ENCODE measurements around the gene ASIC4.

The ASIC4 gene

DNA sequence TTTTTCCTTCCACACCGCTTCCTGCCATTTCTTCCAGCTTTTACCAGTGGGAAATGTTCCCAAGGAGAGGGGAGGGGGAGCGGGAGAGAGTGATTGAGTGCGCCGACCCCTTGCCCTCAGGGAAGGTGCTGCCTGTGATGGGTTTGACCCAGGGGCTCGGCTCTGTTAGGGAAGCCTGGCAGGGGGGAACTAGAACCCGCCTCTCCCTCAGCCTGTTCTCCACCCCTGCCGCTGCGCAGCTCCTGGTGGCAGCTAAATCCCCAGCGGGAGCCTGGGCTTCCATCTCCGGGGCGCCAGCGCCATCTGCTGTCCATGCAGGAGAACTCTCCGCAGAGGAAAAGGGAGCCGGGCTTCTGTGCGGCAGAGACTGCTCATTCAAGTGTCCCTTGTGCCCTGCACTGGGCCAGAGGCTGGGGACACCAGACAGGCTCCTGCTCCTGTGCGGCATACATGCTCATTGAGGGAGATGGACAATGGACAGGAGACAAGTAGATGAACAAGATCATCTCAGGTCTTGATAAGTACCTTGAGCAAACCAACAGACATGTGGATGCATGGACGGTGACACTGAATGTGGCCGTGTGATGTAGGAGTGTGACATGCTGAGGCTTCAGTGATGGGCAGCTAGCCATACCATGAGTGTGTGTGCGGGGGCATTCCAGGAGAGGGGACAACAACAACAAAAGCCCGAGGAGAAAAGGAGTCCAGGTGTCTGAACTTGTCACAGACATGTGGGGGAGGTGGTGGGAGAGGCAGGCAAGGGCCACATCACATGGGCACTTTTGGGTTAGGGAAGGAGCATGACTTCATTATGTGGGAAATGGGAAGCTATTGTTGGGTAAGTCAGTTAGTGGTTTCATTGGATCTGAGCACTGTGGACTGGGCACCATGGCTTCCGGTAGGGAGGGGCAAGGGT, 16.0 kb downstream of the ASIC4 start:
- FAIRE-seq (no peak), DNase-seq (ENCODE audit: insufficient read length, low spot score) (peak; percentile 99)
- TF ChIP-seq, protein P1, sequence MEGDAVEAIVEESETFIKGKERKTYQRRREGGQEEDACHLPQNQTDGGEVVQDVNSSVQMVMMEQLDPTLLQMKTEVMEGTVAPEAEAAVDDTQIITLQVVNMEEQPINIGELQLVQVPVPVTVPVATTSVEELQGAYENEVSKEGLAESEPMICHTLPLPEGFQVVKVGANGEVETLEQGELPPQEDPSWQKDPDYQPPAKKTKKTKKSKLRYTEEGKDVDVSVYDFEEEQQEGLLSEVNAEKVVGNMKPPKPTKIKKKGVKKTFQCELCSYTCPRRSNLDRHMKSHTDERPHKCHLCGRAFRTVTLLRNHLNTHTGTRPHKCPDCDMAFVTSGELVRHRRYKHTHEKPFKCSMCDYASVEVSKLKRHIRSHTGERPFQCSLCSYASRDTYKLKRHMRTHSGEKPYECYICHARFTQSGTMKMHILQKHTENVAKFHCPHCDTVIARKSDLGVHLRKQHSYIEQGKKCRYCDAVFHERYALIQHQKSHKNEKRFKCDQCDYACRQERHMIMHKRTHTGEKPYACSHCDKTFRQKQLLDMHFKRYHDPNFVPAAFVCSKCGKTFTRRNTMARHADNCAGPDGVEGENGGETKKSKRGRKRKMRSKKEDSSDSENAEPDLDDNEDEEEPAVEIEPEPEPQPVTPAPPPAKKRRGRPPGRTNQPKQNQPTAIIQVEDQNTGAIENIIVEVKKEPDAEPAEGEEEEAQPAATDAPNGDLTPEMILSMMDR (IDR thresholded peaks at IDR 0.05; ENCODE audit: insufficient read depth, missing control alignments), result peak; percentile 89

DNA sequence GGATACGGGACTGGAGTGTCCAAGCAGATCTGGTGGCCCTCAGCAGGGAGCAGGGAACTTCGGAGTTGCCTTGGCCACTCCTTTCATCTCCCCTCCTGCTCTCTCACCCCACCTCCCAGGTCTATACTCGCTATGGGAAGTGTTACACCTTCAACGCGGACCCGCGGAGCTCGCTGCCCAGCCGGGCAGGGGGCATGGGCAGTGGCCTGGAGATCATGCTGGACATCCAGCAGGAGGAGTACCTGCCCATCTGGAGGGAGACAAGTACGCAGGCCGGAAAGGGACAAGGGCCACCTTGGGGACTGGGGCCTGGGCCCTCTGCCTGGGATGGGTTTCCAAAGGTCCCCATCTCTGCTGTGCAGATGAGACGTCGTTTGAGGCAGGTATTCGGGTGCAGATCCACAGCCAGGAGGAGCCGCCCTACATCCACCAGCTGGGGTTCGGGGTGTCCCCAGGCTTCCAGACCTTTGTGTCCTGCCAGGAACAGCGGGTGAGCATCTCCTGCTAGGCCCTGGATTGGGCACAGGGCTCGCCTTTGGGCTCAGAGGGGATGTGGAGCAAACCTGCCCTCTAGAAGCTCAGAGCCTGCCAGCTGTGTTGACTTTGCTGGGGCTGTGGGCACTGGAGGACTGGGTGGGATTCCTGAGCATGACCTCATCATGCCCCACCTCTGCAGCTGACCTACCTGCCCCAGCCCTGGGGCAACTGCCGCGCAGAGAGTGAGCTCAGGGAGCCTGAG, 17.5 kb downstream of the ASIC4 start:
- TF ChIP-seq, protein P1 (IDR thresholded peaks at IDR 0.05; ENCODE audit: insufficient read depth, missing control alignments), result no peak
- FAIRE-seq (no peak), DNase-seq (ENCODE audit: insufficient read length, low spot score) (no peak)

DNA sequence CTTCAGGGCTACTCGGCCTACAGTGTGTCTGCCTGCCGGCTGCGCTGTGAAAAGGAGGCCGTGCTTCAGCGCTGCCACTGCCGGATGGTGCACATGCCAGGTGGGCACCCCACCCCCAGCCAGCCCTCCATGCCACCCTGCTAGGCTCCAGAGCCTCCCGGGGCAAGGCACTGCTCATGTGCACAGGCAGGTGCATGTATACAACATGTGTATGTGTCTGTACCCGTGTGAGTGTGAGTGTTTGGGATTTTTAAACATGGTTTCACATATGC, 18.0 kb downstream of the ASIC4 start:
- TF ChIP-seq, protein P1 (IDR thresholded peaks at IDR 0.05; ENCODE audit: insufficient read depth, missing control alignments), result no peak
- no peak for DNase-seq (ENCODE audit: insufficient read length, low spot score)
- no peak for FAIRE-seq

DNA sequence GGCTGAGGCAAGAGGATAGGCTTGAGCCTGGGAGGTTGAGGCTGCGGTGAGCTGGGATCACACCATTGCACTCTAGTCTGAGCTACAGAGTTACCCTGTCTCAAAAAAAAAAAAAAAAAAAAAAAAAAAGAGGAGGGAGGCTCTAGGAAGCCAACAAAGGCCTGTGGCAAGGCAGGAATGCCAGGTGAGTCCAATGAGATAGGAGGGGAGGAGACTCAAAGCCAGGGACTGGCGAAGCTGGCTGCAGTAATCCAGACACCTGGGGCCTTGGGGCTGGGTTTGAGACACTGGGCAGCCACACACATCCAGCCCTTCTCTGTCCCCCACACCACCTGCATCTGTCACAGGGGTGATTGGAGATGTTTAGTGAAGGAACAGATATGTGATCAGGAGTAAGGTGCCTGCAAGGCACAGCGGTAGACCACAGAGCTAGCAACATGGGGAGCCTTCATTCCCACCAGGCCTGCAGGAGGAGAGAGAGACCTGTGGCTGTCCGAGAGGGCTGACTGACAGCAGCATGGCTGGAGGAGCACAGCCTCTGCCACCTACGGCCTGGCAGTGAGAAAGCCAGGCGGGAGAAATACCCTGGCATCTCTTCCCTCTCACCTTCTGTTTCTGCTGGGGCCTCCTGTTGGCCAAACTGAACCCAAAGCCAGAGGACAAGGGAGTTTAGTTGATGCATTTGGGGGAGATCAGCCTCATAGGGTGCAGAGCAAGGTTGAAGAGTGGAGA, 19.8 kb downstream of the ASIC4 start:
- no peak for DNase-seq (ENCODE audit: insufficient read length, low spot score)

DNA sequence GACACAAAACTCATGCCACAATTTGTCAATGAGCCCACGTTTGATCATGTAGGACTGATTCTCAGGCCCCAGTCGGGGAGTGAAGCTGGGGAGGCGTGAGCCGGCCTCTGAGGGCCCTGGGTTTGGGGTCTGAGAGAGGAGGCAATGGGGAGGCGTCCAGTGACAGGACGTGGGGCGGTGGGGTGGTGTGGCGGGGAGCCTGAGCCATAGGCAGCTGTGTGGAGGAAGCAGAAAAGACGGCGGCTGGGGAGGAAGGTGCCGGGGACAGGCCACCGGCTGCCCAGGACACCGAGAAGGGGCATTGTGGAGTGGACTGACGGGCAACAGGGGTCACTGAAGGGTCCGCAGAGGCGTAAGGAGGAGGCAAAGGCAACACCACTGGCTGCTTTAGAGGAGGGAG, 22.1 kb downstream of the ASIC4 start:
- DNase-seq (ENCODE audit: insufficient read length, low spot score) (no peak), FAIRE-seq (no peak)
- TF ChIP-seq, protein P1 (IDR thresholded peaks at IDR 0.05; ENCODE audit: insufficient read depth, missing control alignments), result no peak

More for the DNA sequence above, 19.8 kb downstream of the ASIC4 start:
- TF ChIP-seq, protein P1 (IDR thresholded peaks at IDR 0.05; ENCODE audit: insufficient read depth, missing control alignments), result no peak
- no peak for FAIRE-seq

DNA sequence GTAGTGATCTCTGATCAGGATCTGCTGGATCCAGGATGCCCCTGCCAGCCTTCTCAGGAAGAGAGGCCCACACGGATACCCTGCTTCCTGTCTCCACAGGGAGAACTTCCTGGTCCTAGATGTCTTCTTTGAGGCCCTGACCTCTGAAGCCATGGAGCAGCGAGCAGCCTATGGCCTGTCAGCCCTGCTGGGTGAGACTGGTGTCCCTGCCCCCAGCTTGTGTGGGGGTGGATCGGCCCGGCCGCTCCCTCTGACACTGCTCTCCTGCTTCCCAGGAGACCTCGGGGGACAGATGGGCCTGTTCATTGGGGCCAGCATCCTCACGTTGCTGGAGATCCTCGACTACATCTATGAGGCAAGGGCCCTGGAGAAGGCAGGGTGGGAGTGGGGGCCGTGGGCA, 22.7 kb downstream of the ASIC4 start:
- DNase-seq (ENCODE audit: insufficient read length, low spot score), result no peak
- TF ChIP-seq, protein P1 (IDR thresholded peaks at IDR 0.05; ENCODE audit: insufficient read depth, missing control alignments), result no peak
- no peak for FAIRE-seq
